Esophagus muscularis mucosa (tissue), 4 donors: ENCODE measurements around the gene TTC7B. TPM values are rescaled to one million over a fixed set of nuclear protein-coding genes. Genes with fewer than 3 reads are reported as not detected.
"Not testable (repeated sequence)": the region's sequence is repeated elsewhere in the genome, so short reads cannot be mapped to it uniquely, and the experiment has no call there.

ENCODE experiments used
- DNase-seq: peaks from one replicate; pipeline ENCODE4 v3.0.0-alpha.2; 2017; ENCODE audit errors: extremely low spot score
- H3K27ac ChIP-seq, 4 donors: fragments of 200-600 bp; sonication (generic); replicated peaks in 1 of 4; 1 replicate in 3 of 4; 2 replicates in 1 of 4; pipeline ENCODE4 v1.5.1; 2016 to 2019; ENCODE audit warnings: mild to moderate bottlenecking in 1 of 4
- H3K27me3 ChIP-seq, 4 donors: fragments of 200-600 bp; sonication (generic); one replicate each; pipeline versions ENCODE4 v1.5.1 to v1.6.0; 2016 to 2019
- H3K36me3 ChIP-seq, 4 donors: fragments of 200-600 bp; sonication (generic); one replicate each; pipeline ENCODE4 v1.5.1; 2016 to 2019
- H3K4me1 ChIP-seq, 4 donors: fragments of 200-600 bp; sonication (generic); one replicate each; pipeline ENCODE4 v1.5.1; 2016 to 2019
- H3K4me3 ChIP-seq, 4 donors: fragments of 200-600 bp; sonication (generic); 1 replicate in 2 of 4; 2 replicates in 2 of 4; pipeline ENCODE4 v1.5.1; 2016 to 2019; ENCODE audit warnings: mild to moderate bottlenecking in 4 of 4, moderate library complexity in 1 of 4
- H3K9me3 ChIP-seq, 4 donors: fragments of 200-600 bp; sonication (generic); 1 replicate in 3 of 4; 2 replicates in 1 of 4; pipeline ENCODE4 v1.5.1; 2016 to 2019
- EP300 ChIP-seq: sonication (generic); formaldehyde crosslinking; IDR thresholded peaks from one replicate; pipeline ENCODE4 v1.6.1; 2017; ENCODE audit warnings: antibody characterized with exemption
- POLR2A ChIP-seq: fragments of 450-650 bp; IDR thresholded peaks from one replicate; pipeline ENCODE4 v1.6.1; 2017; ENCODE audit warnings: antibody characterized with exemption, moderate library complexity, mild to moderate bottlenecking, low read depth
- POLR2AphosphoS5 ChIP-seq, 2 donors: sonication (generic); formaldehyde crosslinking; IDR thresholded peaks; one replicate each; pipeline ENCODE4 v1.6.1; 2017; ENCODE audit warnings: antibody characterized with exemption in 2 of 2
- WGBS: methylation state at CpG from one replicate; pipeline ENCODE4 v1.1.5; 2018; 5-methylcytosine and 5-hydroxymethylcytosine counted together
- intact Hi-C: fragments of 100-400 bp; cut with DNase I; formaldehyde crosslinking; loops from one replicate; pipeline ENCODE4 v1.15.1; 2023
- total RNA-seq, 4 donors: library from RNA; depleted of rRNA; stranded (reverse); fragments of >200 nt; gene quantifications; one replicate each; pipeline versions ENCODE4 v1.1.0 to v1.2.1, GENCODE V29; 2016
- TF ChIP-seq, protein P1 (sequence below), 3 experiments: fragments of 200-600 bp in 2 of 3; fragments of 450-650 bp in 1 of 3; sonication (generic) in 2 of 3; IDR thresholded peaks; one replicate each; pipeline ENCODE4 v1.5.1; 2017 to 2019; ENCODE audit warnings: antibody characterized with exemption in 3 of 3, mild to moderate bottlenecking in 2 of 3, moderate library complexity in 1 of 3

The TTC7B gene
- total RNA-seq, 4 donors from 2014 or later: 54.4 to 148 (median 113) TPM

DNA sequence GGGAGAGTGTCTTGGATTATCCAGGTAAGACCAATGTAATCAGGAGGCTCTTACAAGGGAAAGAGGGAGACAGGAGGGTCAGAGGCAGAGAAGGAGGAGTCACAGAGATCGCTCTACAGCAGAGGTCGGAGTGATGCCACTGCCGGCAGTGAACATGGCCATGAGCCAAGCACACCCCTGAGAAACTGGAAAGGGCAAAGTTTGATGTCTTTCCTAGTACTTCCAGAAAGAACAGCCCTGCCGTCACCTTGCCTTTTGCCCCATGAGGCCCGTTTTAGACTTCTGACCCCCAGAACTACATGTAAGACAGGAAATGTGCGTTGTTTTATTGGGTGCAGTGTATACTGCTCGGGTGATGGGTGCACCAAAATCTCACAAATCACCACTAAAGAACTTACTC is 285.7 kb downstream of the TTC7B start:
- Histone ChIP-seq H3K9me3 (no peaks in the 10 kb centered on the region), H3K27ac (no peak overlapping the region), H3K27me3 (no peaks in the 10 kb centered on the region), H3K36me3 (no peaks in the 10 kb centered on the region), H3K4me3 (no peak overlapping the region), H3K4me1 (peaks cover 16 to 21% (median 17%) of the 10 kb centered on the region in 4 donors)
- intact Hi-C loops: no loop called here
- no peak for DNase-seq
- WGBS: 89% methylated on average over 7 of the region's 7 CpGs
- TF ChIP-seq EP300 (no peak), POLR2A (no peak), POLR2AphosphoS5 (IDR thresholded peaks at IDR 0.05) (no peak)
- TF ChIP-seq, protein P1, sequence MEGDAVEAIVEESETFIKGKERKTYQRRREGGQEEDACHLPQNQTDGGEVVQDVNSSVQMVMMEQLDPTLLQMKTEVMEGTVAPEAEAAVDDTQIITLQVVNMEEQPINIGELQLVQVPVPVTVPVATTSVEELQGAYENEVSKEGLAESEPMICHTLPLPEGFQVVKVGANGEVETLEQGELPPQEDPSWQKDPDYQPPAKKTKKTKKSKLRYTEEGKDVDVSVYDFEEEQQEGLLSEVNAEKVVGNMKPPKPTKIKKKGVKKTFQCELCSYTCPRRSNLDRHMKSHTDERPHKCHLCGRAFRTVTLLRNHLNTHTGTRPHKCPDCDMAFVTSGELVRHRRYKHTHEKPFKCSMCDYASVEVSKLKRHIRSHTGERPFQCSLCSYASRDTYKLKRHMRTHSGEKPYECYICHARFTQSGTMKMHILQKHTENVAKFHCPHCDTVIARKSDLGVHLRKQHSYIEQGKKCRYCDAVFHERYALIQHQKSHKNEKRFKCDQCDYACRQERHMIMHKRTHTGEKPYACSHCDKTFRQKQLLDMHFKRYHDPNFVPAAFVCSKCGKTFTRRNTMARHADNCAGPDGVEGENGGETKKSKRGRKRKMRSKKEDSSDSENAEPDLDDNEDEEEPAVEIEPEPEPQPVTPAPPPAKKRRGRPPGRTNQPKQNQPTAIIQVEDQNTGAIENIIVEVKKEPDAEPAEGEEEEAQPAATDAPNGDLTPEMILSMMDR (IDR thresholded peaks at IDR 0.05): no peak

DNA sequence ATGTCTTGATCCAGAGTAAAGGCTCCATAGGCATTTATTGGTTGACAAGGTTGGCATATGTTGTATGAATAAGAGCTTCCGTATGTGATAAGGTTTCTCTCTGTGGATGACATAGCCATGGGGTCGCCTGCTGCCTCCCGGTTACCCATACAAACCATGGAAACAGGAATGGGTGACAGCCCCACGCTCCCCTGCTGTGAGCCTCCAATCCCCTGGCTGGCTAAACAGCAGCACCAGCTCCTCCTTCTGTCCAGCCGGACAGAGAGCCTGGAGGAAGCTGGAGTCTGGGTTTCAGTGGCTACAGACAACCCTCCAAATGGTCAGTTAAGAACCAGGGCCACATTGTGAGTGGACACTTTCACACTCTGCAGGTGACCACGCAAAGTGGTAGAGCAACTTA is 288.3 kb downstream of the TTC7B start:
- H3K36me3 ChIP-seq: no peaks in the 10 kb centered on the region

GRCh38 chr14:90526536-90526935 is 289.7 kb downstream of the TTC7B start:
- H3K27ac ChIP-seq, intact Hi-C loops, H3K36me3 ChIP-seq, DNase-seq, H3K9me3 ChIP-seq, H3K27me3 ChIP-seq, H3K4me3 ChIP-seq: not testable (repeated sequence)
- H3K4me1 ChIP-seq: peaks cover 32 to 35% (median 34%) of the 10 kb centered on the region in 4 donors
- WGBS: 83% methylated on average over 8 of the region's 8 CpGs

More for the DNA sequence above, 288.3 kb downstream of the TTC7B start:
- H3K27ac ChIP-seq: no peak overlapping the region
- no peaks in the 10 kb centered on the region for H3K27me3 ChIP-seq
- no peak for DNase-seq
- no peaks in the 10 kb centered on the region for H3K9me3 ChIP-seq
- peaks cover 18 to 21% (median 20%) of the 10 kb centered on the region in 4 donors for H3K4me1 ChIP-seq
- intact Hi-C loops: no loop called here
- 89% methylated on average over 6 of the region's 6 CpGs for WGBS
- no peak for TF ChIP-seq POLR2AphosphoS5 (IDR thresholded peaks at IDR 0.05)
- TF ChIP-seq, protein P1 (IDR thresholded peaks at IDR 0.05): no peak
- no peak for TF ChIP-seq EP300
- TF ChIP-seq POLR2A: no peak
- no peak overlapping the region for H3K4me3 ChIP-seq

- H3K9me3 ChIP-seq, H3K27me3 ChIP-seq, DNase-seq, H3K36me3 ChIP-seq, intact Hi-C loops, H3K4me3 ChIP-seq: not testable (repeated sequence)
- WGBS: 94% methylated on average over 18 of the region's 42 CpGs
- H3K4me1 ChIP-seq: peaks cover 42 to 46% (median 45%) of the 10 kb centered on the region in 4 donors
- H3K27ac ChIP-seq: peak overlapping the region in 2 of 4 donors; percentile 88 to 90
These were observed 290.7 kb downstream of the TTC7B start for GRCh38 chr14:90525353-90526028.

DNA sequence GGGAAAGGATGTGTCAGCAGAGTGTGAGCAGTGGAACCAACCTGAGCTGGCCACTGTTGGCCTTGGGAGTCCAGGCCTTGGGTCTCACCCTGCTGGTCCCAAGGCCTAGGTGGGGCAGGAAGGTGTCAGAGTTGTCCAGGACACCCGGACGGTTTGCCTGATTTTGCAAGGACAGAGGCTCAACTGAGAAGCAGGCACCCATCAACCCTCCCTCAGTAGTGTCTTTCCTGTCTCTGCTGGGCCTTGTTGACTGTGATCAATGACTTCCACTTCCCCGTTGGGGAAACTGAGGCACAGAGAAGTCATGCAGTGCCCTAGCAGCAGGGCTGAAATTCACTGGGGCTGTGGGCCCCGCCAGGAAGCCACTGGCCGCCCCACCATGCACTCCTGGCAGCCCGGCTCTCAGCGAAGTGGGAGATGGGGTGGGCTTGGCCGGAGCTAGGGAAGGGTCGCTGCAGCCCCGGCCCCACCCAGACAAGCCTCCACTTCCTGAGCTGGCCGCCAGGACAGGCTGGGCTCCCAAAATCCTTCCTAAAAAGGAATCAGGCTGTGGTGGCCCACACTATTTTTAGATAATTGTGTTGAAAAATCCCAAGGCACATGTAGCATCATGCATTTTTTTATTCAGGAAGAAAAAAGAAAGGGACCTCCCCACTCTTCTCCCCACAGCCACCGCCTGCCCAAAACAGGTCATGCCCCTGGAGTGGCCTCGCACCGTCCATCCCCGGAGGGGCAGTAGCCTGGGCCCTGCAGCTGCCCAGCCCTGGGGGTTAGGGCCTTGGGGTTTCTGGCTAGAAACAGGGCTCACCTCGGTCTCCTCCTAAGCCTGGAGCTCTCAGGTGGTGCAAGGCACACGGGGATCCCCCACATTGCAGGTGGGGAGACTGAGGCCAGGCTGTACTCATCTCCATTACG is 292.0 kb downstream of the TTC7B start:
- Histone ChIP-seq H3K27me3 (no peaks in the 10 kb centered on the region), H3K27ac (peak overlapping the region; percentile 88 to 90 (median 89)), H3K36me3 (no peaks in the 10 kb centered on the region), H3K4me3 (no peak overlapping the region), H3K4me1 (peaks cover 48 to 58% (median 50%) of the 10 kb centered on the region in 4 donors), H3K9me3 (no peaks in the 10 kb centered on the region)
- WGBS: 70% methylated on average over 8 of the region's 18 CpGs
- no peak for DNase-seq
- TF ChIP-seq, protein P1 (IDR thresholded peaks at IDR 0.05): peak in 1 of 3 experiments; percentile 38
- TF ChIP-seq EP300 (no peak), POLR2AphosphoS5 (IDR thresholded peaks at IDR 0.05) (peak in 1 of 2 donors; percentile 5), POLR2A (no peak)
- intact Hi-C loops: no loop called here
